HG03558 (cell line): Measurements from ENCODE around the gene LSM14B.
"Not testable (repeated sequence)": the region's sequence is repeated elsewhere in the genome, so short reads cannot be mapped to it uniquely, and the experiment has no call there.

ENCODE experiments used
- ATAC-seq: cut with Tn5 transposase; IDR thresholded peaks from one replicate; pipeline ENCODE4 v1.9.1; 2021; ENCODE audit warnings: moderate number of reproducible peaks; ENCODE audit not compliant: unreplicated experiment; ENCODE audit errors: extremely low read depth

LSM14B gene

GRCh38 chr20:62121776-62122653 is at the start of gene LSM14B:
Gene LSM14B (plus strand): TSS chr20:62122475. CDS start chr20:62122667, 192 bp downstream.
- peak; percentile 48 for ATAC-seq

- ATAC-seq: no peak
These were observed 49.0 kb upstream of the LSM14B start for GRCh38 chr20:62073323-62073722.

GRCh38 chr20:62079166-62079565 is 43.1 kb upstream of the LSM14B start:
- ATAC-seq: no peak

GRCh38 chr20:62080249-62080990 is 41.9 kb upstream of the LSM14B start:
- no peak for ATAC-seq

GRCh38 chr20:62083312-62083711 is 39.0 kb upstream of the LSM14B start:
- no peak for ATAC-seq

- ATAC-seq: not testable (repeated sequence)
These were observed 38.1 kb upstream of the LSM14B start for GRCh38 chr20:62084224-62084623.

GRCh38 chr20:62085206-62085605 is 37.1 kb upstream of the LSM14B start:
- no peak for ATAC-seq

GRCh38 chr20:62087227-62087626 is 35.0 kb upstream of the LSM14B start:
- no peak for ATAC-seq

GRCh38 chr20:62087632-62088031 is 34.6 kb upstream of the LSM14B start:
- ATAC-seq: no peak

- ATAC-seq: no peak
These were observed 33.8 kb upstream of the LSM14B start for GRCh38 chr20:62088258-62089127.

GRCh38 chr20:62089393-62089792 is 32.9 kb upstream of the LSM14B start:
- ATAC-seq: no peak

GRCh38 chr20:62096421-62097380 is 25.6 kb upstream of the LSM14B start:
- ATAC-seq: no peak

- ATAC-seq: no peak
These were observed 24.3 kb upstream of the LSM14B start for GRCh38 chr20:62097881-62098407.

- no peak for ATAC-seq
These were observed 21.2 kb upstream of the LSM14B start for GRCh38 chr20:62101078-62101477.

GRCh38 chr20:62103508-62104233 is 18.6 kb upstream of the LSM14B start:
- ATAC-seq: no peak

GRCh38 chr20:62104234-62104789 is 18.0 kb upstream of the LSM14B start:
- ATAC-seq: no peak

- ATAC-seq: no peak
These were observed 17.4 kb upstream of the LSM14B start for GRCh38 chr20:62104791-62105345.

- no peak for ATAC-seq
These were observed 16.7 kb upstream of the LSM14B start for GRCh38 chr20:62105592-62105991.
